ENCODE data around the gene COG3. TPM values are rescaled to one million over a fixed set of nuclear protein-coding genes. Genes with fewer than 3 reads are reported as not detected.

Gene COG3
- total and polyA plus RNA-seq, 2 of the 13 experiments (the other 11 are each of a cell fraction or from before 2014, with no cell fraction given), result 37.8 to 47.5 TPM

- no peak for TF ChIP-seq SKIL (CRISPR knock-in tag; IDR thresholded peaks at IDR 0.05; ENCODE audit: borderline replicate concordance)
Observed at GRCh38 chr13:45538382-45538781, 73.6 kb downstream of the COG3 start (continued).

- Histone ChIP-seq H3K27me3 (ENCODE audit: control insufficient read depth in 1 of 2, insufficient read depth in 2 of 2, low read length in 2 of 2) (no peaks in the 10 kb centered on the region), H3K4me3 (replicated peaks in 1 of 3; ENCODE audit: insufficient read depth in 1 of 3, low read depth in 2 of 3, low read length in 3 of 3) (no peak overlapping the region), H3K4me1 (ENCODE audit: insufficient read depth, low read length) (no peaks in the 10 kb centered on the region), H3K36me3 (replicated peaks in 1 of 2; ENCODE audit: control insufficient read depth in 1 of 2, insufficient read depth in 2 of 2, low read length in 2 of 2) (peaks cover 3 to 8% of the 10 kb centered on the region in 2 experiments), H2AFZ (ENCODE audit: low read length) (no peak overlapping the region), H3K9me3 (ENCODE audit: low read length) (no peaks in the 10 kb centered on the region), H4K20me1 (ENCODE audit: insufficient read depth, low read length) (no peaks in the 10 kb centered on the region), H3K9ac (ENCODE audit: insufficient read depth, low read depth, low read length) (no peak overlapping the region), H3K79me2 (ENCODE audit: insufficient read depth, low read length) (no peaks in the 10 kb centered on the region), H3K4me2 (ENCODE audit: low read depth, low read length) (no peak overlapping the region), H3K27ac (ENCODE audit: extremely low read length, insufficient read depth, low read length) (no peak overlapping the region)
- CTCF ChIA-PET (ENCODE audit: low intra/inter-chr PET ratio, low total read pairs), result no interaction called here
- in situ Hi-C loops (cut with HindIII; ENCODE audit: extremely low pct_ligation_motif_present, low pct_unique_long_range_greater_than_20kb) (no loop called here), intact Hi-C loops (cut with micrococcal nuclease; ENCODE audit: unreplicated experiment) (no loop called here)
- 55% methylated on average over 1 of the region's 6 CpGs for WGBS (ENCODE audit: low lambda C conversion rate)
- ATAC-seq (peak; percentile 20), DNase-seq (ENCODE audit: low spot score) (no peak), FAIRE-seq (no peak)
- POLR2A ChIA-PET, result no interaction called here
- TF ChIP-seq ETV6 (CRISPR knock-in tag; conservative IDR thresholded peaks at IDR 0.05) (no peak), RXRA (CRISPR knock-in tag; IDR thresholded peaks at IDR 0.05) (no peak), ZSCAN25 (CRISPR knock-in tag; IDR thresholded peaks at IDR 0.05) (no peak), DZIP1 (CRISPR knock-in tag; IDR thresholded peaks at IDR 0.05) (no peak), KDM3A (CRISPR knock-in tag; IDR thresholded peaks at IDR 0.05; ENCODE audit: low read depth) (no peak), ZSCAN12 (CRISPR knock-in tag; IDR thresholded peaks at IDR 0.05) (no peak), MAFF (IDR thresholded peaks at IDR 0.05; ENCODE audit: low read depth, low read length) (peak; percentile 90), NCOR1 (IDR thresholded peaks at IDR 0.05; ENCODE audit: borderline replicate concordance, low read length) (no peak), MAFK (conservative IDR thresholded peaks at IDR 0.05 in 1 of 2, IDR thresholded peaks at IDR 0.05 in 1 of 2; ENCODE audit: low read length in 2 of 2) (peak; percentile 94 to 96)
- BruUV-seq (replicated peaks), result no TSS peak
Observed at GRCh38 chr13:45540195-45540594, 75.5 kb downstream of the COG3 start.
